Retinal pigment epithelial cell (primary cell): Measurements from ENCODE around the gene FLNB.

Experiments used
- DNase-seq: peaks from one replicate; pipeline ENCODE4 v3.0.0-alpha.2; 2010; ENCODE audit warnings: low read depth
- H3K4me3 ChIP-seq: 2 replicates; pipeline ENCODE4 v1.5.1; 2011; ENCODE audit warnings: mild to moderate bottlenecking, low read length, control low read depth, moderate library complexity
- CTCF ChIP-seq: conservative IDR thresholded peaks from 2 replicates; pipeline ENCODE4 v1.5.1; 2011; ENCODE audit warnings: low read depth, low read length, control low read depth, inconsistent platforms

FLNB gene

GRCh38 chr3:58038675-58039292, 30.6 kb downstream of the FLNB start:
- TF ChIP-seq CTCF = no peak
- no peak overlapping the region for H3K4me3 ChIP-seq
- no peak for DNase-seq

GRCh38 chr3:58039601-58040000, 31.4 kb downstream of the FLNB start:
- no peak for TF ChIP-seq CTCF
- no peak overlapping the region for H3K4me3 ChIP-seq
- DNase-seq = no peak

GRCh38 chr3:58041182-58041825, 33.1 kb downstream of the FLNB start:
- no peak for TF ChIP-seq CTCF
- no peak overlapping the region for H3K4me3 ChIP-seq
- no peak for DNase-seq

GRCh38 chr3:58041826-58042324, 33.7 kb downstream of the FLNB start:
- DNase-seq = peak; percentile 72
- H3K4me3 ChIP-seq = no peak overlapping the region
- TF ChIP-seq CTCF = no peak

- no peak for TF ChIP-seq CTCF
- H3K4me3 ChIP-seq = no peak overlapping the region
- no peak for DNase-seq
Observed at GRCh38 chr3:58042947-58043707, 34.9 kb downstream of the FLNB start.

- H3K4me3 ChIP-seq = no peak overlapping the region
- TF ChIP-seq CTCF = no peak
- DNase-seq = no peak
Observed at GRCh38 chr3:58043933-58044332, 35.7 kb downstream of the FLNB start.
